OCI-LY7 (cell line): ENCODE data around the gene TTLL6. TPM values are rescaled to one million over a fixed set of nuclear protein-coding genes. Genes with fewer than 3 reads are reported as not detected.

Experiments
- microRNA-seq: library from miRNA; unstranded; fragments of <30 nt; microRNA quantifications from one replicate; pipeline ENCODE4 v1.2.0, GENCODE V29; 2022; ENCODE audit warnings: borderline replicate concordance
- small RNA-seq: library from RNA; depleted of rRNA; stranded (forward); fragments of <200 nt; gene quantifications from one replicate; pipeline ENCODE3, GENCODE V24; 2014
- total RNA-seq, 2 experiments: library from RNA; depleted of rRNA in 1 of 2; stranded (reverse); fragments of >200 nt in 1 of 2; shearing (Covaris generic) in 1 of 2; gene quantifications; 2 replicates each; pipeline ENCODE4 v1.2.3, GENCODE V29; 2014 to 2022

Gene TTLL6
- total RNA-seq, 2 experiments from 2014 or later = not detected

Small RNA genes lying within 50 kb of the gene (microRNA-seq; reads per million reads assigned to microRNA genes)
- not detected for gene MIR3185

Small RNA genes lying within 50 kb of the gene (small RNA-seq; reads per million reads assigned to genes)
- gene COX6B1P2 (not detected), gene MIR3185 (not detected), gene RF02132 (not detected), gene RF02133 (not detected), gene RN7SL125P (not detected)

Other genes starting within 250 kb of the TTLL6 start
- gene HOXB4, start 238.9 kb downstream of the TTLL6 start, total RNA-seq (2014; rRNA removed; shearing (Covaris generic)) = 7.2 and 7.4 TPM in 2 replicates
- 8.9 and 9.2 TPM in 2 replicates for gene HOXB4, start 238.9 kb downstream of the TTLL6 start, total RNA-seq (2022)
- gene HOXB3, start 227.0 kb downstream of the TTLL6 start, total RNA-seq (2014; rRNA removed; shearing (Covaris generic)) = 7.7 and 14.0 TPM in 2 replicates
- 13.0 and 14.6 TPM in 2 replicates for gene HOXB3, start 227.0 kb downstream of the TTLL6 start, total RNA-seq (2022)
- not detected in 2 replicates for gene HOXB5, start 223.4 kb downstream of the TTLL6 start, total RNA-seq (2014; rRNA removed; shearing (Covaris generic))
- not detected in 2 replicates for gene HOXB5, start 223.4 kb downstream of the TTLL6 start, total RNA-seq (2022)
- 0.41 TPM in 1 of 2 replicates, not detected in the other for gene HOXB6, start 212.2 kb downstream of the TTLL6 start, total RNA-seq (2014; rRNA removed; shearing (Covaris generic))
- gene HOXB6, start 212.2 kb downstream of the TTLL6 start, total RNA-seq (2022) = not detected in 2 replicates
- gene HOXB7, start 206.2 kb downstream of the TTLL6 start, total RNA-seq (2014; rRNA removed; shearing (Covaris generic)) = 6.3 and 9.2 TPM in 2 replicates
- gene HOXB7, start 206.2 kb downstream of the TTLL6 start, total RNA-seq (2022) = 16.3 and 17.0 TPM in 2 replicates
- not detected in 2 replicates for gene HOXB8, start 201.9 kb downstream of the TTLL6 start, total RNA-seq (2014; rRNA removed; shearing (Covaris generic))
- gene HOXB8, start 201.9 kb downstream of the TTLL6 start, total RNA-seq (2022) = not detected in 2 replicates
- not detected in 2 replicates for gene HOXB9, start 190.9 kb downstream of the TTLL6 start, total RNA-seq (2014; rRNA removed; shearing (Covaris generic))
- gene HOXB9, start 190.9 kb downstream of the TTLL6 start, total RNA-seq (2022) = not detected in 2 replicates
- not detected in 2 replicates for gene PRAC1, start 94.7 kb downstream of the TTLL6 start, total RNA-seq (2014; rRNA removed; shearing (Covaris generic))
- gene PRAC1, start 94.7 kb downstream of the TTLL6 start, total RNA-seq (2022) = not detected in 2 replicates
- not detected in 2 replicates for gene PRAC2, start 94.0 kb downstream of the TTLL6 start, total RNA-seq (2014; rRNA removed; shearing (Covaris generic))
- gene PRAC2, start 94.0 kb downstream of the TTLL6 start, total RNA-seq (2022) = not detected in 2 replicates
- not detected in 2 replicates for gene HOXB13, start 88.5 kb downstream of the TTLL6 start, total RNA-seq (2014; rRNA removed; shearing (Covaris generic))
- gene HOXB13, start 88.5 kb downstream of the TTLL6 start, total RNA-seq (2022) = not detected in 2 replicates
- 15.3 and 22.7 TPM in 2 replicates for gene CALCOCO2, start 13.8 kb upstream of the TTLL6 start, total RNA-seq (2014; rRNA removed; shearing (Covaris generic))
- gene CALCOCO2, start 13.8 kb upstream of the TTLL6 start, total RNA-seq (2022) = 64.5 and 77.9 TPM in 2 replicates
- 97.4 and 120 TPM in 2 replicates for gene ATP5MC1, start 75.6 kb upstream of the TTLL6 start, total RNA-seq (2014; rRNA removed; shearing (Covaris generic))
- gene ATP5MC1, start 75.6 kb upstream of the TTLL6 start, total RNA-seq (2022) = 96.4 and 135 TPM in 2 replicates
- gene UBE2Z, start 91.2 kb upstream of the TTLL6 start, total RNA-seq (2014; rRNA removed; shearing (Covaris generic)) = 44.7 and 52.3 TPM in 2 replicates
- gene UBE2Z, start 91.2 kb upstream of the TTLL6 start, total RNA-seq (2022) = 81.1 and 81.2 TPM in 2 replicates
- 45.8 and 57.2 TPM in 2 replicates for gene SNF8, start 127.6 kb upstream of the TTLL6 start, total RNA-seq (2014; rRNA removed; shearing (Covaris generic))
- gene SNF8, start 127.6 kb upstream of the TTLL6 start, total RNA-seq (2022) = 73.3 and 92.2 TPM in 2 replicates
- gene GIP, start 151.4 kb upstream of the TTLL6 start, total RNA-seq (2014; rRNA removed; shearing (Covaris generic)) = not detected in 2 replicates
- gene GIP, start 151.4 kb upstream of the TTLL6 start, total RNA-seq (2022) = not detected in 2 replicates
- 14.8 and 18.9 TPM in 2 replicates for gene IGF2BP1, start 180.2 kb upstream of the TTLL6 start, total RNA-seq (2014; rRNA removed; shearing (Covaris generic))
- 46.4 and 53.8 TPM in 2 replicates for gene IGF2BP1, start 180.2 kb upstream of the TTLL6 start, total RNA-seq (2022)